Left ventricle myocardium superior (tissue), 1 donor: ENCODE results near the gene MEIOC. TPM values are rescaled to one million over a fixed set of nuclear protein-coding genes. Genes with fewer than 3 reads are reported as not detected.
"Not testable (repeated sequence)": the region's sequence is repeated elsewhere in the genome, so short reads cannot be mapped to it uniquely, and the experiment has no call there.

Experiments
- ATAC-seq: fragments of 200-7000 bp; cut with Tn5 transposase; one replicate; pipeline ENCODE4 v1.9.1; 2020; ENCODE audit warnings: mild to moderate bottlenecking, moderate library complexity
- DNase-seq: peaks from one replicate; pipeline ENCODE4 v3.0.0-alpha.2; 2020
- intact Hi-C: fragments of 100-400 bp; cut with micrococcal nuclease; formaldehyde crosslinking; loops from one replicate; pipeline ENCODE4 v1.11.0; 2022
- long read RNA-seq: library from polyadenylated mRNA; unstranded; transcript quantifications from one replicate; pipeline ENCODE4 v2.0.0, GENCODE V29; 2021
- total RNA-seq: library from RNA; stranded (reverse); fragmentation: NEBNext Ultra II Directional; extraction: Animal tissue kit (Norgen Biotek cat#: 25700); gene quantifications from one replicate; pipeline ENCODE4 v1.2.1, GENCODE V29; 2021
- donor health status: DM: no; HTN: yes; CAD: no; lungs with severe emphysema.

The MEIOC gene
- total RNA-seq: not detected
- long read RNA-seq: 0 reads

DNA sequence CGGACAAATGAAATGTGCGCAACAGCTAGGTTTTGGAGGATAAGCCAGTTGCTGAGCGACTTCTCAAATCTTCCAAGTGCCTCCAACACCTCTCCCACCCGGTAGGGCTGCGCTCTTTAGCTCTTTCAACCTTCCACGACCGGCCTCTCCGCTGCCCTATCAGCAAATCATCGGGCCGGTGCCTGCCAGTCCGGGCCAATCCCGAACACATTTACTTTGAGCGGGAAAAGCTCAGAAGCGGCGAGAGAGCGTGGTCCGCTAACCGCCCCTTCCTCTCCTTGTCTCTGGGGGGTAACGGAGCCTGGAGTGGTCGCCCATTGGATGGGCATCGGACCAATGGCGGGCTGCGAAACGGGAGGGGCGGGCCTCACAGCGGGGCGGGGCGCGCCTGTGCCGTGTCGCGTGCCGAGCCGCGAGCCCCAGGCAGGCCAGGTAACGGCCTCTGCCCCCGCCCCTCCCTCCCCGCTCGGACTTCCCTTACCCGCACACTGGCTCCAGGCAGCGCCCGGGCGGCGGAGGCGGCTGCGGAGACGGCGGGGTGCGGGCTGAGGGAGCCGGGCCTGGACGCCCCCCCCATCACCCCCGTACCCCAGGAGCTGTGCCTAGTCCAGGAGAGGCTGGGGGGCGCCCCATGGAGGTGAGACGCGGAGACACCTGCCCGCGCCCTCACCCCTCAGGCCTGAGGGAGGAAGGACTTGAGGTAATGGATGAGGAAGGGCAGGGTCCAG, at the start of gene MEIOC:
TSS of gene MEIOC (plus strand) at position 486 of the 728 bp plus-strand sequence. CDS start at position 632, 146 bp downstream.
- ATAC-seq: no peak
- DNase-seq: no peak
- intact Hi-C loops: no loop called here

- intact Hi-C loops: no loop called here
- ATAC-seq (no peak), DNase-seq (no peak)
These were observed 49.6 kb upstream of the MEIOC start for GRCh38 chr17:44606658-44607057.

DNA sequence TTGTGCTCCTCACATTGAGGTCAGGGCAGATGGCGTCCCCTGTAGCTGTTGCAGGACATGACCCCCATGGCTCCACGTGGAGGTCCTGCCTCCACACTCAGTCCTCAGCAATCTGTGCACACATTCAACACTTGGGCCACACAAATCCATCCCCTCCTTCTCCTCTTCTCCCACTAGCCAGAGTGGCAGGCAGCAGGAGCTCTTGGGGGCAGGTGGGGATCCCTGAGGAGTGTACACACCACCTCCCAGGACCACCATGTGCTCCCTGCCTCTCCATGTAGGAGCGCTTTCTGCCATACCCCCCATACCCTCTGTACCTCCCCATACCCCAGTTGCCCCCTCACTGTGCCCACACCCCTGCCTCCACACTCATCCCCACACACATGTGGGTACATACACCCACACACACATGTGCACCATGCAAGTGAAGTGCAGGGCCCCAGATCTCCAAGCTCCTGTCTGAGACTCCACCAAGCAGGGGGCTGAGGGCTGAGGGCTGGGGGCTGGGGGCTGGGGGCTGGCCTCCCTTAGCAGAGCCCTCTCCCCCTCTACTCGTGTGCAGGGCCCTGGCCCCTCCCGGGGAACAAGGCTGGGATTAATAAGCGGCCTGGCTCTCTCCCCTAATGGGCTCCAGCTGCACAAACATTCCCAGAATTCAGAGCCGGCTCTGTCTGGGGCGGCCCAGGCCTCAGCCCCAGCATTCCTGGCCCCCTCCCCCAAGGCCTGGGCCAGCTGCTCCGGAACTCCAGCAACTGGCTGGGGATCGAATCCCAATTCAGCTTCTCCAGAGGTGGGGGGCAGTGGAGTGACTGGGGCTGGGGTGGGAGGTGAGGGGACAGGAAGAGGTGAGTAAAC, 48.2 kb upstream of the MEIOC start:
- intact Hi-C loops: no loop called here
- peak; percentile 39 for ATAC-seq
- no peak for DNase-seq

DNA sequence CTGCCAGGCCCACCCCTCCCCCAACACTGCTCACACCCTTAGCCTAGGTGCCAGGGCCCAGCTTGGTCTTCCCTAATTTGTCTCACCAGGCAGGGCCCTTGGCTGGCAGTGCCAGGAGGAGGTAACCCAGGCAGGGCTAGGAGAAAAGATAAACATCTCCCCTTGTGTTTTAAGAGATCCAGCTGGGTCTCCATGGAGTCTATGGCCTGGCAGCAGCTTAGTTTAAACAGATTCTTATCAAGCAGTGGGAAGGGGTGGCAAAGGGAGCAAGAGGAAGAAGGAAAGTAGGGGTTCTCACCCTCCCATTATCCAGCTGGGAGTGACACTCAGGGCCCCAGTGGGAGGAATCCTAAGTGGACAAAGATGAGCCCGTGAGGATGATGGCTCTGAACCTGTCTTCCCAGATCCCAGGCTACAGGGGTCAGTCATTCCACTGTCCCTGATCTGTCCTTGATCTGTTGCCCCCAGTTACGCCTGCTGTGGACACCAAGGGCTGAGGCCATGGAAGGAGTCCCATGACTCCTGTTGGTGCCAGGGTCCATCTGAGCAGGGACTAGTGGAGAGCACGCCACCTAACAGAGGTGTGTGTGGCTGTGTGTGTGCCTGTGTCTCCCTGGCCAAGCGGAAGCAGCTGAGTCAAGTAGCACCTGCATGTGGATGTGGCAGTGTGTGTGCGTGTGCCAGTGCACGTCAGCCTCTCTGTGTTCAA, 47.4 kb upstream of the MEIOC start:
- intact Hi-C loops: no loop called here
- ATAC-seq: no peak
- DNase-seq: no peak

DNA sequence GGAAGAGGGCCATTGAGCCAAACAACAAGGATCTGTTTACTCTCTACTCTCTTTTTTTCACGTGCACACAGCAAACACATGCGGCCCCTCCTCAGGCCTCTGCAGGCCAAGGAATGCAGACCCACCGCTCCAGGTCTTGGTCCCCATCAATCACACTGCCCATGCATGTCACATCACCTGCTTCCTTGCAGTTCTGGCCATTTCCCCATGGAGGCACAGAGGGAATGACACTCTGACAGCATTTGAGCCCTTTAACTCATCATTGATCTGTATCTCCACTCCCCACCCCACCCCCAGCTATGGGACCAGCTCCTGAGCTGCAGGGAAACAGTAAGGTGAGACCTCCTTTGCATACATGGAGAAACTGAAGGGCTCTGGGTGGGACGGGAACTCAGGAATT, 45.9 kb upstream of the MEIOC start:
- intact Hi-C loops: no loop called here
- ATAC-seq (no peak), DNase-seq (no peak)

DNA sequence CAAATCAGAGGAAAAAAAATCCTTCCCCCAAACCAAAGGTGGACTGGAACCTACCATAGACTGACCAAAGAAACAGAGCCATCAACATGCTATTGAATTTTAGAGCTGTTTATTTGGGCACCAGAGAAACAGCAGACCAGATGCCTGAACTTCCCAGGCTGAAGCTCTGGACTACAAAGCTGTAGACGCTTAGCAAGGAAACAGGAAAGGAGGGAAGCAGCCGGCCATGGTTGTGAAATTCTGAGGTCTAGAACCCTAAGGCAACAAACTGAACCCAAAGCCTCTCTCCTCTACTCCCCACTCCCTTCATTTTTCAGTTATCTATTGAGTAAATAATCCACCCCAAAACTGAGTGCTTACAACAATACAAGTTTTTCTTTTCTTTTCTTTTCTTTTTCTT, 45.4 kb upstream of the MEIOC start:
- DNase-seq: no peak
- intact Hi-C loops: no loop called here
- peak; percentile 19 for ATAC-seq

GRCh38 chr17:44614862-44615261, 41.4 kb upstream of the MEIOC start:
- DNase-seq (no peak), ATAC-seq (no peak)
- intact Hi-C loops: no loop called here

GRCh38 chr17:44618652-44619051, 37.6 kb upstream of the MEIOC start:
- ATAC-seq, intact Hi-C loops, DNase-seq: not testable (repeated sequence)

DNA sequence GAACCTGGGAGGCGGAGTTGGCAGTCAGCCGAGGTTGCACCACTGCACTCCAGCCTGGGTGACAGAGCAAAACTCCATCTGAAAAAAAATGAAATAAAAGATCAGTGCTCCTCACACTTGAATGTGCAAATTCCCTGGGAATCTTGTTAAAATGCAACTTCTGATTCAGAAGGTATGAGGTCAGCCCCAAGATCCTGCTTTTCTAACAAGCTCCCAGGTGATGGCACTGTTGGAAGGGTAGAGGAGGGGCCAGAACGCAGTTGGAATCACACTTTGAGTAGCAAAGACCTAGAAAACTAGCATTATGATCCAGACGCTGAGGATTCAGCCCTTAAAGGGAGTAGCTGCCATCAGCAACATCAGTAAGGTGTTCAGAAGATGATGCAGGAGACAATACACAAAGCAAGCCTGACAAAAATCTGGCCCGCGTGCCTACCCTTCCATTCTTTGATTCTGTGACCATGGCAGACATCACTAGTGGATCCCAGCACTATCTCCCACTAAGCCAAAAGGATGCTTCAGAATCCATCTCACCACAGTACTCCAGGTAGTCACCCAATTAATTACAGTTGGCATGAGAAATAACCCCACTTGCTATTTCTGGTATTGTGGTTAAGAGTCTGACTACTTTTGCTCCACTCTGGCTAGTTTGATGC, 33.1 kb upstream of the MEIOC start:
- intact Hi-C loops: no loop called here
- DNase-seq (no peak), ATAC-seq (no peak)

GRCh38 chr17:44627513-44628242, 28.6 kb upstream of the MEIOC start:
- no peak for ATAC-seq
- intact Hi-C loops: no loop called here
- no peak for DNase-seq

- ATAC-seq (peak; percentile 87), DNase-seq (peak; percentile 54)
- intact Hi-C loops: no loop called here
These were observed 27.8 kb upstream of the MEIOC start for GRCh38 chr17:44628243-44629188.

DNA sequence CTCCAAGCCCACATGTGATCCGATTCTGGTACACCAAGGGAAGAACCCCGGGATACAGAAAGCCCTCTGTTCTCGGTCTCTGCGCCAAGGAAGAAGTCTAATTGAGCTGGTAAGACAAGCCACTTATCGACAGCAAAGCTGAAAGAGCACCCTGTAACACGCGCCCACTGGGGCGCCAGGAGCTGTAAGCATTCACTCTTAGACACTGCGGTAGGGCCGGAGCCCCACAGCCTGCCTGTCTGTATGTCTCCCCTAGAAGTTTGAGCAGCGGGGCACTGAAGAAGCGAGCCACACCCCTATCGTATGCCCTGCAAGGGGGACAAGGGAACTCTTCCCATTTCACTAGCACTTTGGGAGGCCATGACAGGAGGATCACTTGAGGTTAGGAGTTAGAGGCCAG, 27.0 kb upstream of the MEIOC start:
- DNase-seq (no peak), ATAC-seq (no peak)
- intact Hi-C loops: no loop called here

GRCh38 chr17:44630703-44631102, 25.6 kb upstream of the MEIOC start:
- intact Hi-C loops: no loop called here
- DNase-seq: no peak
- no peak for ATAC-seq

- ATAC-seq (no peak), DNase-seq (no peak)
- intact Hi-C loops: no loop called here
These were observed 22.3 kb upstream of the MEIOC start for GRCh38 chr17:44633998-44634397.

DNA sequence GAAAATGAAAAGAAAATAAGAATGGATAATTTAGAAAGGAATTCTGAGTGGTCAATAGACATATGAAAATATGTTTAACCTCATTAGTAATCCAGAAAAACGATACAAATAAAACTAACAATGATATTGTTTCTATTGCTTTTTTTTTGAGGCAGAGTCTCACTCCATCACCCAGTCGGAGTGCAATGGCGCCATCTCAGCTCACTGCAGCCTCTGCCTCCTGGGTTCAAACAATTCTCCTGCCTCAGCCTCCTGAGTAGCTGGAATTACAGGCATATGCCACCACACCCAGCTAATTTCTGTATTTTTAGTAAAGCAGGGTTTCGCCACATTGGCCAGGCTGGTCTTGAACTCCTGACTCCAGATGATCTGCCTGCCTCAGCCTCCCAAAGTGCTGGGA, 21.9 kb upstream of the MEIOC start:
- DNase-seq, ATAC-seq, intact Hi-C loops: not testable (repeated sequence)

- DNase-seq: no peak
- intact Hi-C loops: loop anchor here (5.0 kb wide), 1 partner anchor 104 kb away; no protein-coding TSS in a partner anchor
- peak; percentile 51 for ATAC-seq
These were observed 19.7 kb upstream of the MEIOC start for GRCh38 chr17:44636562-44636961.

DNA sequence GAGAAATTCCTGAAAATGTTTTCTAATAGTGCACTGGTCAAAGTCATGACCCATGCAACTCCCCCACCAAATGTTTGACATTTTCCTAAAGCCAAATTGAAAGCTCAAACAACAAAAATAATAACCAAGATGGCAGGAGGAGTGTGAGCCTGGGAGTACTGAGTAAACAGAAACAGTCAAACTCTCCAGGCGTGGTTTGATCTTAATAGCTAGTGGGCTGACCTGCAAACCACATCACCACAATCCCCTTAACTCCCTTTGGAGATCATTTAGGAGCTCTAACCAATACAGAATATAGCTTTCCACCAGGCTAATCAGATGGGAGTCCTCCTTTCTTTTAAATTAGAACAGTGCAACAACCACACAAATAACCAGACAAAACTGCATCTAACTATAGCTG, 19.2 kb upstream of the MEIOC start:
- DNase-seq: no peak
- no peak for ATAC-seq
- intact Hi-C loops: loop anchor here (5.0 kb wide), 1 partner anchor 105 kb away; no protein-coding TSS in a partner anchor

GRCh38 chr17:44642834-44643233, 13.4 kb upstream of the MEIOC start:
- ATAC-seq (peak; percentile 62), DNase-seq (no peak)
- intact Hi-C loops: no loop called here
